NCI-H82 (cell line): Measurements from ENCODE around the gene ARHGEF2.

ENCODE experiments used
- DNase-seq: peaks from one replicate; lab custom pipeline; 2025; lab: John Stamatoyannopoulos, UW

The ARHGEF2 gene

DNA sequence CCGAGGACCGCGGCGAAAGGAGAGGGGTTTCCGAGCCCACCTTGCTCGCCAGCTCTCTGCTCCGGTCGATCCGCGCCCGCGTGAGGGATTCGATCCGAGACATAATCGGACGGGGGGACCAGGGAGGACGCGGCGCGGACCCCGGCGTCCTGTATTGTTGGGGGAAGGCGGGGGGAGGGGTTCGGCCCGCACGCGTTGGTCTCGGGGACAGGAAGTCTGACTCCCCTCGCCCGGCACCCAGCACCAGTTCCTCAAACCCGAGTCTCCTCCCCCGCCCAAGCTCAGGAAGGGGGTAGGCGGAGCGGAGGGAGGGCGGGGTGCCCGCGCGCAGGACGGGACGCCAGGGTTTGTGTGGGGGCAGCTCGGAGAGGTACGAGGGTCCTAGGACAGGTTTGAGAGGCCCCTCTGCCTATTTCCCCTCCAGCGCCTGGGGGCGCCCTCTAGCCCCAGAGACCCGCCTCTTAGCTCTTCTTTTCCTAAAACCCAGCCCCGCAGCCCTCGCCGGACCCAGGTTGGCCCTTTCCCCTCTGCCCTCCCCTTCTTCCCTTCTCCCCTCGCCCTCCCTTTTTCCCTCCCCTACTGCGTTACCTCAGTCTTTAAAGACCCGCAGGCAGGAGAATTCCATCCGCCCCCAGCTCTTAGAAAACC lies at the start of gene ARHGEF2:
ARHGEF2 (minus strand) TSS at position 223 of the 648 bp plus-strand sequence; CDS start at position 103, 120 bp downstream.
- peak; percentile 94 for DNase-seq

- no peak for DNase-seq
Observed at GRCh38 chr1:156026588-156026987, 48.2 kb upstream of the ARHGEF2 start.

- peak; percentile 85 for DNase-seq
Observed at GRCh38 chr1:156025876-156026275, 47.5 kb upstream of the ARHGEF2 start.

GRCh38 chr1:156024801-156025200 lies 46.5 kb upstream of the ARHGEF2 start:
- DNase-seq = no peak

GRCh38 chr1:156021954-156022353 lies 43.6 kb upstream of the ARHGEF2 start:
- DNase-seq = no peak

GRCh38 chr1:156021093-156021428 lies 42.7 kb upstream of the ARHGEF2 start:
- DNase-seq = no peak

- DNase-seq = peak; percentile 99
Observed at GRCh38 chr1:156020293-156021092, 42.1 kb upstream of the ARHGEF2 start, which contains the start of gene SSR2. TSS of gene SSR2 (minus strand) at chr1:156020951. CDS start at chr1:156020167, 784 bp downstream.

GRCh38 chr1:156019946-156020292 lies 41.6 kb upstream of the ARHGEF2 start:
- DNase-seq = no peak

- DNase-seq = no peak
Observed at GRCh38 chr1:156014829-156015228, 36.5 kb upstream of the ARHGEF2 start.

DNA sequence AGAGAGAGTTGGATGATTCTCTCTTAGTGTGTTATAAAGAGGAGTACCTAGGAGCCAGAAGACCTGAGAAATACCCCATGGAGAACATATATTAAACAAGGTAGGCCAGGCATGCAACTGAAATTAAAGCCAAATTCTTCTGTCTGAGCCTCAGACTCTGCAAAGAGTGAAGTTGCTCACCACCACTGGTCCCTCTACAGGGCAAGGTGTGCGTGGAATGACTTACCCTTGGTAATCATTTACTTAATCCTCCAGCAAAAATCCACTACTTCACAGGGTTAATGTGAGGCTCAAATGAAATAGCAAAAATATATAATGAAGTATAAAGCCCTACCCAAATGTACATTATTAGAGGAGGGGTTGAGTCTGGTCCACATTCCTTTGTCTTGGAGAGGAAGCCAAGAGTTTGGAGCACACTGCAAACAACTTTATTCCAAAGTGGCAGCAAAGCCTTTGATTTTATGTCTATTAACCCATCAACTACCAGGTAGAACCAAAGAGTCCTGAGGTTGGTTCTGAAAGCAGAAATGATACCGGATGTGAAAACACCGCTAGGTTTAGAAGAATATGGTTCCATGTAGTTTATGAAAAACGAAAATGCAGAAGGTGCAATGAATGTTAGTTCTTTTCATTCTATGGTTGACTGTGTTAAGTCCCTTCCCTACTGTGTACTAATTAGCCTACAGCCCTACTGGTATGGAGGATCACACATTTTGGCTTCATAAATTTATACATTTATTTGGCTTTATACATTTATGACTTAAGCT lies 33.9 kb upstream of the ARHGEF2 start:
- no peak for DNase-seq

DNA sequence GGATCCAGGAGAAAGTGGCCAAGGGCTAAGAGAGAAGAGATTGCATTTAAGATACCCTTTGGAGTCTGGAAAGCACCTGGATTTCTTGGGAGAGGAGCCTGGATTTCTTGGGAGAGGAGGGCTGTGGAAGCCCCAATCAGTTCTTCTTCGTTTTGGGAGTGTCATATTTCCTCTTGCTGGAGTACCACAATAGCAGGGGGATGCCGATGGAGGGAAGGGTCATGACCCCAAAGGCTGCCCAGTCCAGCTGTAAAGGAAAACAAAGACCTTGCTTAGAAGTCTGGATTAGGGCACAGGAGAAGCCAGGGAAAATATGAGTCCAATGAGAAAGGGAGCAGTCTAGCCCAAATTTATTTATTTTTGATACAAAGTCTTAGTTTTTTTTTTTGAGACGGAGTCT lies 31.1 kb upstream of the ARHGEF2 start:
- no peak for DNase-seq

- no peak for DNase-seq
Observed at GRCh38 chr1:156006666-156007376, 28.5 kb upstream of the ARHGEF2 start.

- DNase-seq = peak; percentile 31
Observed at GRCh38 chr1:156004843-156005584, 26.7 kb upstream of the ARHGEF2 start.

DNA sequence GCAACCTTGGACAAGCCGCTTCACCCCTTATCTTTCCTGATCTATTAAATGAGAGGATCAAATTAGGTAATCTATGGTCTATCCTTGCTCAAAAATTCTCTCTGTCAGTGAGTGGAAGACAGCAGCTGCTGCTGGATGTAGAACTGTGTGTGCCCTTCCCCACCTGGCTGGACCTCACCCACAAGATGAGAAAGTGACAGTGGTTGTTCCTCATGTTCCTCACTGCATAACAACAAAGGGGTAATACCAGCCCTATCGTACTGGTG lies 25.5 kb upstream of the ARHGEF2 start:
- DNase-seq = no peak

DNA sequence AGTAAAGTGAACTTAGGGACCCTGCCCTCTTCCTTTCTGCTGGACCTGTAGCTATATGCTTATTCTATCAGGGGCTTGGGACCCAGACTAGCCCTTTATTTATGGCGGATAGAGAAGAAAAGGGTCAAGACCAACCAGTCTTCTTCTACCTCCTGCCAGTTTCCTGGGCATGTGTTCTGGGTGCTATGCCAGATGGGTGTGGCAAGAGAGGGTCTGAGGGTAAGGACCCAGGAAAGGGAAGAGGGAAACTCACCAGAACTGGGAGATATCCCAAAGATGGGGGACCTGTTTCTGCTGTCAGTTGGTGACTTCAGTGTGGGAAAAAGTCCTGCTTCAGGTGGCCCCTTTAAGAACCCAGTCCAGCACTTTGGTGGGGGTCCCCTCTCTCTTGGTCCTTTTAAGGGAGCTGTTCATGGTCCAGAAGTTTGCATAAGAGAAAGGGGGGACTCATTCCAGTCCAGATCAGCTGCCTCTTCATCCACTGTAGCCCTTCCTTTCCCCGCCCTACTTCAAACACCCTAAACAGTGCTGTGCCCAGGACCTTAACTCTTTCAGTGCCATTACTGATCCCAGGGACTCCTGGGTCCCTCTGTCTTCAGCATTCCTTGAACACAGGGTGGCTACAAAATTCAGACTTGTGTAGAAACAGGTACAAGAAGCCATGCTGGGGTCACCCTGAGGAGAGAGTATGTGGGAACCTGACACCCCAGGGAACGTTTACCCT lies 24.0 kb upstream of the ARHGEF2 start:
- DNase-seq = no peak

DNA sequence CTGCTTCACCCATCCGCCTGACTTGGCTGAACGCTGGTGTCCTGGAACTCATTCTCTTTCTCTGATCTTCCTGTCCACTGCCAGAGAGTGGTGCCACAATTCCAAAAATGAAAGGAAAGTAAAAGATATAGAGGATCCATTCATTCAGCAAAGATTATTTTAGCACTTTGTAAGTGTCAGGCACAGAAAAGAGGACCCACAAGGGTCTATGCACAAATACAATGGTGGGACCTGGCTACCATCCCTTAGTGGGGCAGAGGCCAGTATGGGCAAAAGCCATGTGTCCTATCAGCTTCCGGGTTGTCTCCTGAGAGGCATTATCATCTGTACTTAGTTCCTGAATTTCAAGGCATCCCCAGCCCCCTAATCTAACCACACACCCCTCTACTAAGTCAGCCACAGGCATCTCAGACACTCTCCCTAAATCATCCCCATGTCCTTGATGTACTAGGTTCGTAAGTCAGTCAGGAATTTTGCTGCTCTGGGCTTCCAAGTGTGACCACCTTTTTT lies 23.4 kb upstream of the ARHGEF2 start:
- DNase-seq = no peak

- DNase-seq = no peak
Observed at GRCh38 chr1:156001021-156001661, 22.8 kb upstream of the ARHGEF2 start.

GRCh38 chr1:155999964-156000363 lies 21.6 kb upstream of the ARHGEF2 start:
- DNase-seq = no peak

DNA sequence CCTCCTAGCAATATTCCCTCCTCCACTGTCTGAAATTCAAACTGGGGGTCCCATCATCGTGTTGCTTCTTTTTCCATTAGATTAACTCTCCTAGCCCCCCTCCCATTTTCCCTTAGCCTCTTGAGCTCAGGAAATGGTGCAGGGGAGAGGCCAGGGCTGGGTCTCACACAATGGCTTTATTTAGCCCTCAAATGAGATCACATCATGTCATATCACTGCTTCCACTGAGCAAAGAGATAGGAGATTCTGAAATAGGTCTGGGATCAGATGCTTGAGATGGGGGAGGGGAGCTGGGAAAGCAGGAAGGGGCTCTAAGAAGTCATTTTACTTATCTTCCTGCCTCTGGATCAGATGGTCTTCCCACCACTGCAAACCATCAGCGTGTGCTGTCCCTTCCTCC lies 17.8 kb upstream of the ARHGEF2 start:
- DNase-seq = peak; percentile 27

DNA sequence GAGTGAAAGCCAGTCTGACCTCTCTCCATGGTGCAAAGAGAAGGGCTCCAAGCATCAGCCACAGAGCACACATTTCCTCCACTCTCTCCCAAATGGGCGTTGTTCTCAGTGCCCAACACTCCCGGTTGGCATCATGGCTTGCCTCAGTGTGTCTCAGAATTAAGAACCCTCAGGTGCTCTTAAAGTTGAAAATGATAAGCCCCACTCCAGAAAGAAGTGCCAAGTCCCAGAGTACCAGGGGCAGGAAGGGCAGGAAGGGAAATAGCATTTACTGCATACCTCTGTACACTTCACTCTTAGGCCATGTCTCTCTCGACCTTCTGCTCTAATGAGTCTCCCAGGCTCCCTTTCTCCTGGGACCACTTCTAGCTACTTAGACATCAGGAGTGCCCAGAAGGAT lies 15.2 kb upstream of the ARHGEF2 start:
- DNase-seq = no peak
